ENCODE data around the gene ANKS1B.

Gene ANKS1B

DNA sequence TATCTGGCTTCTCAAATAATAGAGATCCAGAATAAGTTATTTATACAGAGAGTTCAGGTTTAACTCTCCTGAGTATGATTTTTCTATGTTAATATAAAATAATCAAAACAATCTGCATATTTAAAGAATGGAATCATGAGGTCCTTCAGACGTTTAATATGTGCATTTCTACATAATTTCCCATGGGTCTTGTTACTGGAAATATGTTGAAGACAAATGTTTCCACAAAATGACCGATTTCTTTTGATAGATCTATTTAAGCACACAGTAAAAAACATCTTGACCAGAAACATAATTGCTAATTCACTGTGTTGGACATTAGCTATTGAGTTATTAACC lies 957.7 kb downstream of the ANKS1B start:
- intact Hi-C loops (cut with DNase I; ENCODE audit: low total_unique reads): no loop called here
- Histone ChIP-seq H3K36me3 (no peaks in the 10 kb centered on the region), H3K27me3 (no peaks in the 10 kb centered on the region), H3K4me1 (no peaks in the 10 kb centered on the region), H3K4me3 (no peak overlapping the region), H3K27ac (no peak overlapping the region), H3K9me3 (no peaks in the 10 kb centered on the region)
- DNase-seq: no peak
- TF ChIP-seq, protein P1, sequence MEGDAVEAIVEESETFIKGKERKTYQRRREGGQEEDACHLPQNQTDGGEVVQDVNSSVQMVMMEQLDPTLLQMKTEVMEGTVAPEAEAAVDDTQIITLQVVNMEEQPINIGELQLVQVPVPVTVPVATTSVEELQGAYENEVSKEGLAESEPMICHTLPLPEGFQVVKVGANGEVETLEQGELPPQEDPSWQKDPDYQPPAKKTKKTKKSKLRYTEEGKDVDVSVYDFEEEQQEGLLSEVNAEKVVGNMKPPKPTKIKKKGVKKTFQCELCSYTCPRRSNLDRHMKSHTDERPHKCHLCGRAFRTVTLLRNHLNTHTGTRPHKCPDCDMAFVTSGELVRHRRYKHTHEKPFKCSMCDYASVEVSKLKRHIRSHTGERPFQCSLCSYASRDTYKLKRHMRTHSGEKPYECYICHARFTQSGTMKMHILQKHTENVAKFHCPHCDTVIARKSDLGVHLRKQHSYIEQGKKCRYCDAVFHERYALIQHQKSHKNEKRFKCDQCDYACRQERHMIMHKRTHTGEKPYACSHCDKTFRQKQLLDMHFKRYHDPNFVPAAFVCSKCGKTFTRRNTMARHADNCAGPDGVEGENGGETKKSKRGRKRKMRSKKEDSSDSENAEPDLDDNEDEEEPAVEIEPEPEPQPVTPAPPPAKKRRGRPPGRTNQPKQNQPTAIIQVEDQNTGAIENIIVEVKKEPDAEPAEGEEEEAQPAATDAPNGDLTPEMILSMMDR (IDR thresholded peaks at IDR 0.05): no peak

DNA sequence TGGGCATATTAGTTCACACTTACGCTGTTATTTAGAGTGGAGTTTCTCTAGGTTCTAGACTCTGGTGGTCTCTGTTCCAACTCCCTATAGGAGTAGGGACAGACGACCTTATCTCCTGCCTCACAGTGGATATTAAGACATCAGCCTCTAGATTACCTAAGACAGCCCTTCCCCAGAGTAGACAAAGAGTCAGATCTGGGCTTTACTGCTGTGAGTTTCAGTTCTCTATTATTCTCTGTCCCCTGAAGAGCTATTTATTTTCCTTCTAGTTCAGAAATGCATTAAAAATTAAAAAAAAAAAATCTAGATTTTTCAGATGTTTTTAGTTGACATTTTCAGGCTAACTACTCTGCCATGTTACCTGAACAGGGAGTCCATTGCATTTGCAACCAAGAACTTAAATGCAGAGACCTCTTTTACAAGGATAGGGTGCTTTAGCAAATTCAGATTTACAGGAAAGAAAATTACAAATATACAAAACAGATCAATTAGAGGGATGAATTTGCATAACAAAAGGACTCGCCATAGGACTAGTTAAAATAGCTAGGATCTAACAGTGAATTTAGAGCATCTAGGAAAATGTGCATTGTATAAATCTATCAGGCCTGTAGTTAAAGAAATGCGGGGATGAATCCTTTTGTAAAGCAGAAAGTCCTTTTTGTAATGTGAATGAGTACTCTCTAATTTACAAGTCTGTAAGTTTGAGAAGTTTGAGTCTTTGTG lies 958.2 kb downstream of the ANKS1B start:
- no peaks in the 10 kb centered on the region for H3K4me1 ChIP-seq
- TF ChIP-seq, protein P1 (IDR thresholded peaks at IDR 0.05): no peak
- no peak for DNase-seq
- H3K27me3 ChIP-seq: no peaks in the 10 kb centered on the region
- no peaks in the 10 kb centered on the region for H3K9me3 ChIP-seq
- intact Hi-C loops (cut with DNase I; ENCODE audit: low total_unique reads): no loop called here
- no peak overlapping the region for H3K4me3 ChIP-seq
- H3K27ac ChIP-seq: no peak overlapping the region
- H3K36me3 ChIP-seq: no peaks in the 10 kb centered on the region

DNA sequence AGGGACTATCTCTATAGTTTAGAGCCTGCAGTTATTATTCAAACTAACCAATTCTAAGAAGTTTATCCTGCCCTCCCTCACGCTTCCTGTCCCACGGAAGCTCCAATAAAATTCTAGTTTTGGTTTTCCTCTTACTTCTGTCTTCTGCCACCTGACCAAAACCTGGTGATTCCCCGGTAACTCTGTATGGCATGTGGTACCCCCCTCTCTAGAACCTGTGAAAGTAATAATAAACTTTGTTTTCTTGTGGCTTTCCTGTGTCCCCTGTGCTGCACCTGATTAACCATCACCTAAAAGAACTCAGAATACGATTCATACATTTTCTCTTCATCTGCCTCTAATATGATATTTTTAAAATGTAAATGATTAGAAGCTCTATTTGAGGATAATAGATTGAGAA lies 959.9 kb downstream of the ANKS1B start:
- H3K9me3 ChIP-seq: no peaks in the 10 kb centered on the region
- no peaks in the 10 kb centered on the region for H3K36me3 ChIP-seq
- intact Hi-C loops (cut with DNase I; ENCODE audit: low total_unique reads): no loop called here
- H3K4me1 ChIP-seq: no peaks in the 10 kb centered on the region
- DNase-seq: no peak
- H3K4me3 ChIP-seq: no peak overlapping the region
- TF ChIP-seq, protein P1 (IDR thresholded peaks at IDR 0.05): no peak
- H3K27me3 ChIP-seq: no peaks in the 10 kb centered on the region
- H3K27ac ChIP-seq: no peak overlapping the region

DNA sequence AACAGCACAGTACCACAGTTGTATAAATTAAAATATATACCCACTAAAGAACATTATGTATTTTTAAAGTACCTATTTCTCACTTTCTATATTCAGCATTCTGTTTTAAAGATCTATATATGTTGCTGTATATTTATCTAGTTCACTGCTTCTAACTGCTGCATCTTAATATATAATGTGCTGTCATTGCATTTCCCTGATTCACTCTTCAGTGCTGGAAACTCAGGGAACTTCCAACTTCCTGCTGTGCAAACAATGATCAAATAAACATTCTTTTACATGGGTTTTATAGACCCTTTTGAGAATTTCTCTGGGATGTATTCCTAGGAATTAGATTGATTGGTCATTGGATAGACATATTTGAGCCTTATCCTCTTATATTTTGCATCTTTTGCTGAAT lies 960.5 kb downstream of the ANKS1B start:
- no peaks in the 10 kb centered on the region for H3K9me3 ChIP-seq
- no peaks in the 10 kb centered on the region for H3K27me3 ChIP-seq
- H3K4me1 ChIP-seq: no peaks in the 10 kb centered on the region
- H3K36me3 ChIP-seq: no peaks in the 10 kb centered on the region
- H3K27ac ChIP-seq: no peak overlapping the region
- DNase-seq: no peak
- H3K4me3 ChIP-seq: no peak overlapping the region
- TF ChIP-seq, protein P1 (IDR thresholded peaks at IDR 0.05): no peak
- intact Hi-C loops (cut with DNase I; ENCODE audit: low total_unique reads): no loop called here

DNA sequence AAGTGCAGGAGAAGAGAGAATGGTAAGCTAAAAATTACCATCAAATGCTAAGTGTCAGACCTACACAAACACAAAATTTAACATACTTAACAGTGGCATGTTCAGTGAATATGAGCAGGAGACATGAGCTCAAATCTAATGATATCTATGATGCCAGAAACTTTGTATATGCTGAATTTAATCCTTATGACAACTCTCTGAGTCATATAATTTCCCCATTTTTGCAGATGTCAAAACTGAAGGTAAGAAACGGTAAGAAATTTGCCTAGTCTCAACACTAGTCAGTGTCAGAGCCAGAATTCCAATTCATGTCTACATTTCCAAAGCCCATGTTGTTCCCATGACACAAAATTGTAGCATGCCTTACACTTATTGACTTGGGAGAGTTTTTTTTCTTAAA lies 963.9 kb downstream of the ANKS1B start:
- Histone ChIP-seq H3K27ac (no peak overlapping the region), H3K27me3 (no peaks in the 10 kb centered on the region), H3K9me3 (no peaks in the 10 kb centered on the region), H3K4me3 (no peak overlapping the region), H3K4me1 (no peaks in the 10 kb centered on the region), H3K36me3 (no peaks in the 10 kb centered on the region)
- no peak for DNase-seq
- TF ChIP-seq, protein P1 (IDR thresholded peaks at IDR 0.05): no peak
- intact Hi-C loops (cut with DNase I; ENCODE audit: low total_unique reads): no loop called here

DNA sequence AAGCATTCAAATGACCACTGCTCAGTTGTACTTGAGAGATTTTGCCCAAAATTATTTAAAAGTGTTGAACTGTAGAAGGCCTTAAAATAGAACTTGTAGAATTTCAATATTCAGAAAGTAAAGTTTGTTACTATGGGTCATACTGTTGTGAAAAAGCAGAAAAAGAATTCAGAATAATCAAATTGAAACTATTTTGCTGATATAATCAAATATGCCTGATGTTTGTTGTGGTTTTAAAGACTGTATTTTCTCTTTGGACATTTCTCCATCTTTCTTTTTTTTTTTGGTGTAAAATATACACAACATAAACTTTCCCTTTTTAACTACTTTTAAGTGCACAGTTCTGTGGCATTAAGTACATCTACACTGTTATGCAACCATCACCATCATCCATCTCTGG lies 964.9 kb downstream of the ANKS1B start:
- no peaks in the 10 kb centered on the region for H3K36me3 ChIP-seq
- DNase-seq: no peak
- H3K27me3 ChIP-seq: no peaks in the 10 kb centered on the region
- H3K27ac ChIP-seq: no peak overlapping the region
- intact Hi-C loops (cut with DNase I; ENCODE audit: low total_unique reads): no loop called here
- H3K4me3 ChIP-seq: no peak overlapping the region
- H3K4me1 ChIP-seq: no peaks in the 10 kb centered on the region
- H3K9me3 ChIP-seq: no peaks in the 10 kb centered on the region
- TF ChIP-seq, protein P1 (IDR thresholded peaks at IDR 0.05): no peak
